ENCODE measurements around the gene USP30.
A peak's percentile ranks its signal among the peaks of the same experiment; 100 is the strongest.

USP30 gene

GRCh38 chr12:109097140-109097434 lies 44.7 kb downstream of the USP30 start:
- DNase-seq (ENCODE audit: low read depth in 2 of 3, low spot score in 1 of 3), result no peak

GRCh38 chr12:109097435-109098182 lies 45.2 kb downstream of the USP30 start, which contains the start of gene UNG:
Gene UNG, plus strand, starts transcription at chr12:109097597. Its CDS starts 83 bp downstream, at chr12:109097680.
- peak; percentile 95 to 96 (median 96) for DNase-seq (ENCODE audit: low read depth in 2 of 3, low spot score in 1 of 3)

- DNase-seq (ENCODE audit: low read depth in 2 of 3, low spot score in 1 of 3), result no peak
These were observed 45.8 kb downstream of the USP30 start for GRCh38 chr12:109098183-109098604.

- DNase-seq (ENCODE audit: low read depth in 2 of 3, low spot score in 1 of 3), result no peak
These were observed 46.3 kb downstream of the USP30 start for GRCh38 chr12:109098651-109099050.

GRCh38 chr12:109099431-109100020 lies 47.1 kb downstream of the USP30 start:
- no peak for DNase-seq (ENCODE audit: low read depth in 2 of 3, low spot score in 1 of 3)

- no peak for DNase-seq (ENCODE audit: low read depth in 2 of 3, low spot score in 1 of 3)
These were observed 48.4 kb downstream of the USP30 start for GRCh38 chr12:109100741-109101140.

- DNase-seq (ENCODE audit: low read depth in 2 of 3, low spot score in 1 of 3), result no peak
These were observed 50.1 kb downstream of the USP30 start for GRCh38 chr12:109102491-109102890.

- DNase-seq (ENCODE audit: low read depth in 2 of 3, low spot score in 1 of 3), result no peak
These were observed 52.8 kb downstream of the USP30 start for GRCh38 chr12:109105176-109105575.

- DNase-seq (ENCODE audit: low read depth in 2 of 3, low spot score in 1 of 3), result no peak
These were observed 57.5 kb downstream of the USP30 start for GRCh38 chr12:109109746-109110350.

GRCh38 chr12:109110988-109111495 lies 58.7 kb downstream of the USP30 start:
- DNase-seq (ENCODE audit: low read depth in 2 of 3, low spot score in 1 of 3), result peak in 2 of 3 donors; percentile 26 to 41

- DNase-seq (ENCODE audit: low read depth in 2 of 3, low spot score in 1 of 3), result no peak
These were observed 60.5 kb downstream of the USP30 start for GRCh38 chr12:109112720-109113465.

- no peak for DNase-seq (ENCODE audit: low read depth in 2 of 3, low spot score in 1 of 3)
These were observed 61.4 kb downstream of the USP30 start for GRCh38 chr12:109113661-109114321.

- no peak for DNase-seq (ENCODE audit: low read depth in 2 of 3, low spot score in 1 of 3)
These were observed 62.3 kb downstream of the USP30 start for GRCh38 chr12:109114644-109115043.

- no peak for DNase-seq (ENCODE audit: low read depth in 2 of 3, low spot score in 1 of 3)
These were observed 63.0 kb downstream of the USP30 start for GRCh38 chr12:109115404-109115757.

- DNase-seq (ENCODE audit: low read depth in 2 of 3, low spot score in 1 of 3), result no peak
These were observed 63.6 kb downstream of the USP30 start, which contains the start of gene ACACB for GRCh38 chr12:109115758-109116610. Gene ACACB, plus strand, starts transcription at chr12:109116587. Its CDS starts 22,819 bp downstream, at chr12:109139406.

GRCh38 chr12:109116611-109116949 lies 64.2 kb downstream of the USP30 start:
- DNase-seq (ENCODE audit: low read depth in 2 of 3, low spot score in 1 of 3), result no peak

- DNase-seq (ENCODE audit: low read depth in 2 of 3, low spot score in 1 of 3), result no peak
These were observed 67.7 kb downstream of the USP30 start for GRCh38 chr12:109120095-109120494.

GRCh38 chr12:109120557-109120956 lies 68.2 kb downstream of the USP30 start:
- no peak for DNase-seq (ENCODE audit: low read depth in 2 of 3, low spot score in 1 of 3)

- DNase-seq (ENCODE audit: low read depth in 2 of 3, low spot score in 1 of 3), result no peak
These were observed 69.0 kb downstream of the USP30 start for GRCh38 chr12:109121346-109121880.

Measured in stimulated activated CD4-positive, alpha-beta T cell treated with anti-CD3 and anti-CD28 coated beads, Interleukin-12 subunit alpha, Interleukin-12 subunit beta, amount 100 ng/mL, for 48 hours (primary cell).